GM04504 (cell line): Measurements from ENCODE around the gene IGSF6.
"Not testable (repeated sequence)": the region's sequence is repeated elsewhere in the genome, so short reads cannot be mapped to it uniquely, and the experiment has no call there.

Experiments
- DNase-seq: peaks from one replicate; pipeline ENCODE4 v3.0.0-alpha.2; 2012; ENCODE audit warnings: low read depth

The IGSF6 gene, protein sequence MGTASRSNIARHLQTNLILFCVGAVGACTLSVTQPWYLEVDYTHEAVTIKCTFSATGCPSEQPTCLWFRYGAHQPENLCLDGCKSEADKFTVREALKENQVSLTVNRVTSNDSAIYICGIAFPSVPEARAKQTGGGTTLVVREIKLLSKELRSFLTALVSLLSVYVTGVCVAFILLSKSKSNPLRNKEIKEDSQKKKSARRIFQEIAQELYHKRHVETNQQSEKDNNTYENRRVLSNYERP

DNA sequence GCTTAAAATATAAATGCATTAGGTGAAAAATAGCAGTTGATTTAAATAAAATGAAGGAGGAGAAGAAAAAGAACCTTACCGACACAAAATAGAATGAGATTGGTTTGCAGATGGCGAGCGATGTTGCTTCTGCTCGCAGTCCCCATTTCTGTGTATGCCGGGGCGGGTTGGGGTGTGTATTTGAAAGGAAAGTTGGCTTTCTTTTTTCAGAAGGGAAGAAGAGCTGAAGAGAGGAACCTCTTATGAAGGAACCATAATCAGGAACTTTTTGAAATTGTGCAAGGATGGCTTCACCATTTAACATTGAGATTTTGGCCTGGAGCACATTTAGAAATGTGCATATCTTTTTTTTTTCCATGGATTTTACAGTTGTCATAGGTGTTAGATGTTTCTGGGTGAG, at the start of gene IGSF6:
Gene IGSF6 (minus strand): TSS at position 156 of the 400 bp plus-strand sequence. CDS start 10 bp downstream, at position 146.
- no peak for DNase-seq

- DNase-seq: no peak
Observed at GRCh38 chr16:21701271-21701670, 48.9 kb upstream of the IGSF6 start.

- DNase-seq: no peak
Observed at GRCh38 chr16:21698169-21699032, 46.0 kb upstream of the IGSF6 start.

- no peak for DNase-seq
Observed at GRCh38 chr16:21697032-21697431, 44.6 kb upstream of the IGSF6 start.

GRCh38 chr16:21694609-21695008, 42.2 kb upstream of the IGSF6 start:
- no peak for DNase-seq

GRCh38 chr16:21690967-21691366, 38.6 kb upstream of the IGSF6 start:
- DNase-seq: not testable (repeated sequence)

DNA sequence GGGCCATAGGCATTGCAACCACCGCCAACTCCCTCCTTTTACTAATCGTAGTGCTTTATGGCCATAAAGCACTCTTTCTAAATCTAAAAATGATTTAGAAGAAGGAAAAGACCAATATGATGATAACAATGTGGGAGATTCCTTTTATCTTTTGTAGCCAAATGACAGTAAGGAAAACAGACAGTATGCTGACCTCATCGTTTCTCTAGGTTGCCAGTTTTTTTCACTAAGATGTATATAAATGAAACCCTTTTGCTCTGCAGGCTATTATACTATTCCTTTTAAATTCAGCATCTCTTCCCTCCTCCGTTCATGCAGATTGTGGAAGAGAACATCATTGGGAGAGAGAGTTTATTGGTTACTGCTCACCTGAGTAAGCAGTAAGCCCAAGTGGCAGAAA, 36.7 kb upstream of the IGSF6 start:
- no peak for DNase-seq

- no peak for DNase-seq
Observed at GRCh38 chr16:21685034-21685455, 32.6 kb upstream of the IGSF6 start.

- DNase-seq: no peak
Observed at GRCh38 chr16:21684199-21684598, 31.8 kb upstream of the IGSF6 start.

DNA sequence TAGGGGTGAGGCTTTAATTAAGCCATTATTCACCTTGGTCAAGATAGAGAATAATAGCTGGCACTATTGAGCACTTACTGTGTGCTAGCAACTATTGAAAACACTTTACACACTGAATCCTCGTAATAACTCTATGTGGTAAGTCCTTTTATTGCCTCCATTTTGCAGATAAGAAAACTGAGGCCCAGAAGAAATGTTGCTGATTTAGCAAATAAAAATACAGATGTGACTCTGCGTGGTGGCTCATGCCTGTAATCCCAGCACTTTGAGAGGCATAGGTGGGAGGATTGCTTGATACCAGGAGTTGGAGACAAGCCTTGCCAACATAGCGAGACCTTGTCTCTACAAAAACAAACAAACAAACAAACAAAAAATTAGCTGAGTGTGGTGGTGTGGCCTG, 30.8 kb upstream of the IGSF6 start:
- DNase-seq: no peak

- not testable (repeated sequence) for DNase-seq
Observed at GRCh38 chr16:21680714-21681113, 28.3 kb upstream of the IGSF6 start.

DNA sequence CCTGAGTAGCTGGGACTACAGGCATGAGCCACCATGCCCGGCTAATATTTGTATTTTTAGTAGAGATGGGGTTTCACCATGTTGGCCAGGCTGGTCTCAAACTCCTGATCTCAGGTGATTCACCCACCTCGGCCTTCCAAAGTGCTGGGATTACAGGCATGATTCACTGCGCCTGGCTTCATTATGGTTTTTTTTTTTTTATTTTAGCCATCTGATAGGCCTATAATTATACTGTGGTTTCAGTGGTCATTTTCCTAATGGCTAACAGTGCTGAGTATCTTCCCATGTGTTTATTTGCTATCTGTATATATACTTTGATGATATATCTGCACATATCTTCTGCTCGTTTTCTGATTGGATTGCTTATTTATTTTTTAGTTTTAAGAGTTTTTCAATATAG, 22.0 kb upstream of the IGSF6 start:
- not testable (repeated sequence) for DNase-seq

DNA sequence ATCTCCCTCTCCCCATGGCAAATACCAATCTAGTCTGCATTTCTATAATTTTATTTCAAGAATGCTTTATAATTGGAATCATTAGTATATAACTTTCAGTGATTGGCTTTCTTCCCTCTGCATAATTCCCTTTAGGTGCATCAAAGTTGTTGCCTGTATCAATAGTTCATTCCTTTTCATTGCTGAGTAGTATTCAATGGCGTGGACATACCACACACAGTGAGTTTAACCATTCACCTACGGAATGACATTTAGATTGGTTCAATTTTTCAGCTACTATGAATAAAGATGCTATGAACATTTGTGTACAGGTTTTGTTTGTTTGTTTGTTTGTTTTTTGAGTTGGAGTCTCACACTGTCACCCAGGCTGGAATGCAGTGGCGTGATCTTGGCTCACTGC, 21.1 kb upstream of the IGSF6 start:
- DNase-seq: no peak

GRCh38 chr16:21667575-21667974, 15.2 kb upstream of the IGSF6 start:
- DNase-seq: no peak

- no peak for DNase-seq
Observed at GRCh38 chr16:21666772-21667171, 14.4 kb upstream of the IGSF6 start.

- DNase-seq: no peak
Observed at GRCh38 chr16:21664801-21665492, 12.5 kb upstream of the IGSF6 start.

DNA sequence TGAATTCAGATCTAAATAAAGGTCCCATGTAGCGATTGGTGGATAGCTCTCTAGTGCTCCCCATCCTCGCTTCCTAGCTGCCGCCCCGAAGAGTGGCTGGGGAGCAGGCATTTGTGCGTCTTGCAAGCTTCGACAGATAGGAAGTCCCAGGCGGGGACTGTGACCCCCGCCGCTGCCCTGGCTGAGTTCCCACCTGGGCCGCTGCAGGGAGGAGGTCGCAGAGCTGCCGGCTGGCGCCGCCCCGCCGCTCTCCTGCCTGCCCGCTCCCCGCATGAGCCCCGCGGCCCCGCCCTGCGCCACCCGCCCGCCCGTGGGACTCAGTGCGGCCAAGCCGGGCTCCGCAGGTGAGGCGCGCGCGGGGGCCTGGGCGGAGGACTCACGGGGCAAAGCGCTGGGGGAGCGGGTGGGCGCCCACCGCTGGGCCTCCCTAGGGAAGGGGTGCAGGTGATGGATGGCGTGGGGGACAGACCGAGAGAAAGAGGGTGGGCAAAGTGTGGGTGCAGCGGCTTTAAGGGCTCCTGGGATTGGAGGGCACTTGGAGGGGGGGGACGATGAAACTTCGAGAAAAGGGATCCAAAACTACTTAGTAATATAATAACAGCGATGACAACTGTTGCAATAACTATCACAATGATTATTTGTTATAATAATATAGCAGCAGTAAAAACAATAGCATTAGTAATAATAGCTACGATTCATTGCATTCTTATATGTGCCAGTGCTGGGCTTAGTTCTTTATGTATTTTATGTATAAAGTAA, 11.7 kb upstream of the IGSF6 start, which contains the start of gene OTOA:
Gene OTOA (plus strand): TSS at position 80 of the 759 bp plus-strand sequence. CDS start 14,547 bp downstream, outside the sequence.
- DNase-seq: no peak

DNA sequence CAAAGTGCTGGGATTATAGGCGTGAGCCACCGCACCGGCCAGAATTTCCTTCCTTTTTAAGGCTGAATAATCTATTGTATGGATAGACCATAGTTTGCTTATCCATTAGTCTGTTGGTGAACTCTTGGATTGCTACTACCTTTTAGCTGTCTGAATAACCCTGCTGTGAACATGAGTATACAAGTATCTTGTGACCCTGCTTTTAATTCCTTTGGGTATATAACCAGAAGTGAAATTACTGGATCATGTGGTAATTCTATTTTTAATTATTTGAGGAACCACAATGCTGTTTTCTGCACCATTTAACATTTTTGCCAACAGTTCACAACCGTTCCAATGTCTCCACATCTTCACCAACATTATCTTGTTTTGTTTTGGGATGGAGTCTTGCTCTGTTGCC, 6.7 kb upstream of the IGSF6 start:
- no peak for DNase-seq

GRCh38 chr16:21656795-21657768, 4.7 kb upstream of the IGSF6 start:
- DNase-seq: peak; percentile 30

DNA sequence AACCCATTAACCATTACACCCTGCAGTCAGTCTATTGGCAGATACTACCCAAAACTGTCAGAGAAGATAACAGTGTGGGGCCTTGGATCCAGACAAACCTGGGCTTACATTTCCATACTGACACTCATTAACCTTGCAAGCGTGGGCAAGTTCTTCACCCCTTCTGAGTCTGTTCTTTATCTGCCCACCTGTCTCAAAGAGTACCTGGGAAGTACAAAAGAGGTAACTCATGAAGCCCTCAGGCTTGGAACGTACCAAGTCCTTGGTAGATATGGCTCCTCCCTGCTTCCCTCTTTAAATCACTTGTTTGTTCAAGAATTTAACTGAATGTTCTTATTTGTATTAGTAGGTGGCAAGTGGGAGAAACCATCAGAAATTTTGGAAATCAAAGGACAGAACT, 2.5 kb upstream of the IGSF6 start:
- DNase-seq: no peak

DNA sequence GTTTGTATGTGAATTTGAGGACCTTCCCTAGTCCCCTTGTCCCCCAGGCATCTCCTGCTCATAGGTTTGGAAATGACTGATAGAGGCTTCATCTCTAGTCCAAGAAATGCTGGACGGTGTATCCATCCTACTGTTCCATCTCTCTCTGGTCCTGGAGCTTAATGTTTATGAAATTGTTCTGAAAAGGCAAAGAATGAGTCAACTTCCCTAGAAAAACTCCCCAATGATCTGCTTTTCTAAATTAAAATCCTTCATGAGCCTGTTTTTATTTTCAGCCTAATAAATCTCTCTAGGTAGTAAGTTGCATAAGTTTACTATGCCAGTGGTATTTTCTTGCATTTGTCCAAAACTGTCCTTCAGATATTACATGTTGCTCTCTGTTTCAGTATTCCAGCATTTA, 2.1 kb upstream of the IGSF6 start:
- no peak for DNase-seq
